Kidney (tissue), 14 donors: ENCODE data around the gene METTL24. TPM values are rescaled to one million over a fixed set of nuclear protein-coding genes. Genes with fewer than 3 reads are reported as not detected.

Experiments used
- DNase-seq, 5 donors: peaks; one replicate each; pipeline ENCODE4 v3.0.0-alpha.2; 2013 to 2020
- FAIRE-seq: peaks from 2 replicates; lab custom pipeline; 2012; peaks lifted over from hg19 to GRCh38; lab: Jason Lieb, UNC
- H3K27ac ChIP-seq, 2 donors: one replicate each; pipeline ENCODE4 v1.7.0; 2013; ENCODE audit warnings: low read depth in 2 of 2, low read length in 2 of 2, inconsistent platforms in 1 of 2
- H3K27me3 ChIP-seq: one replicate; pipeline ENCODE4 v1.7.1; 2013; ENCODE audit warnings: low read length, inconsistent platforms; ENCODE audit not compliant: control insufficient read depth, insufficient read depth
- H3K36me3 ChIP-seq, 3 donors: one replicate each; pipeline versions ENCODE4 v1.7.0 to v1.7.1; 2013; ENCODE audit warnings: low read length in 3 of 3, control low read depth in 1 of 3, inconsistent platforms in 1 of 3; ENCODE audit not compliant: insufficient read depth in 3 of 3, control insufficient read depth in 2 of 3
- H3K4me1 ChIP-seq, 3 donors: one replicate each; pipeline versions ENCODE4 v1.7.0 to v1.7.1; 2013; ENCODE audit warnings: low read length in 3 of 3, inconsistent platforms in 1 of 3, low read depth in 1 of 3; ENCODE audit not compliant: control insufficient read depth in 2 of 3, insufficient read depth in 2 of 3
- H3K4me3 ChIP-seq, 3 donors: one replicate each; pipeline versions ENCODE4 v1.7.0 to v1.8.1; 2013; ENCODE audit warnings: low read length in 3 of 3, control low read depth in 1 of 3, inconsistent platforms in 1 of 3
- H3K9ac ChIP-seq, 3 donors: one replicate each; pipeline versions ENCODE4 v1.7.0 to v1.7.1; 2013; ENCODE audit warnings: low read length in 3 of 3, control low read depth in 1 of 3, inconsistent platforms in 1 of 3
- H3K9me3 ChIP-seq, 3 donors: one replicate each; pipeline versions ENCODE4 v1.7.0 to v1.7.1; 2013; ENCODE audit warnings: low read length in 3 of 3, control low read depth in 1 of 3, inconsistent platforms in 1 of 3; ENCODE audit not compliant: control insufficient read depth in 2 of 3, insufficient read depth in 1 of 3
- intact Hi-C: fragments of 100-400 bp; cut with DNase I; formaldehyde crosslinking; loops from one replicate; pipeline ENCODE4 v1.11.1; 2022
- polyA plus RNA-seq: library from polyadenylated mRNA; stranded (reverse); fragments of 350-450 nt; fragmentation: Illumina TruSeq; extraction: RNeasy Lipid Tissue Mini Kit (QIAGEN cat#74804); gene quantifications from one replicate; pipeline ENCODE4 v1.2.3, GENCODE V29; 2014; ENCODE audit warnings: low read depth, low replicate concordance; ENCODE audit not compliant: insufficient read depth
- total RNA-seq: library from RNA; stranded (reverse); fragmentation: NEBNext Ultra II Directional; extraction: Animal tissue kit (Norgen Biotek cat#: 25700); gene quantifications from one replicate; pipeline ENCODE4 v1.2.1, GENCODE V29; 2021
- TF ChIP-seq, protein P1 (sequence below): IDR thresholded peaks from 3 replicates; pipeline ENCODE4 v1.5.1; 2012; ENCODE audit warnings: mild to moderate bottlenecking, moderate library complexity, borderline replicate concordance; ENCODE audit not compliant: insufficient read depth; ENCODE audit errors: extremely low read depth
- donor health status: control.
- donor health status: control.
- donor health status: control.
- donor health status: control.
- donor health status: control.
- donor health status: DM: yes; HTN: yes; CAD: no.
- donor health status: Normal renal cell carcinoma (clear cell type).

Gene METTL24
- total and polyA plus RNA-seq, 2 donors from 2014 or later, result 1.4 to 3.5 TPM

DNA sequence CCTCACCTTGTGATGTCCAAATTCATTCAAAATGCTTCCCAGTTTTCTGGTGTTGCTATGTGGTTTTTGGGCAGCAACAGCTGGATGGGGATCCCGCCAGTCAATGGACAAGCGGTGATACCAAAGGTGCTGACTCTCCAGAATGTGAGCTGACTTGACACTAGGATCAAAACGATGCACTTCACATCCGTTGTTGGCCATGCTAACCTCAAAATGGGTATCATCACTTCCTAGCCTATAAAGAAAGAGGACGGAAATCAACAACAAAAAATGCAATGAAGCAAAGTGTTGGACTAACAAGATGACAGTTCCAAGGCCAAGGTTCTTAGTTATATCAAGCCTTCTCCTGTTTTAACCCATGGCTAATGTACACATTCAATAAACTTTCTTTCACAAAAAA lies 59.2 kb downstream of the METTL24 start:
- no peaks in the 10 kb centered on the region for H3K4me1 ChIP-seq
- intact Hi-C loops, result no loop called here
- TF ChIP-seq, protein P1, sequence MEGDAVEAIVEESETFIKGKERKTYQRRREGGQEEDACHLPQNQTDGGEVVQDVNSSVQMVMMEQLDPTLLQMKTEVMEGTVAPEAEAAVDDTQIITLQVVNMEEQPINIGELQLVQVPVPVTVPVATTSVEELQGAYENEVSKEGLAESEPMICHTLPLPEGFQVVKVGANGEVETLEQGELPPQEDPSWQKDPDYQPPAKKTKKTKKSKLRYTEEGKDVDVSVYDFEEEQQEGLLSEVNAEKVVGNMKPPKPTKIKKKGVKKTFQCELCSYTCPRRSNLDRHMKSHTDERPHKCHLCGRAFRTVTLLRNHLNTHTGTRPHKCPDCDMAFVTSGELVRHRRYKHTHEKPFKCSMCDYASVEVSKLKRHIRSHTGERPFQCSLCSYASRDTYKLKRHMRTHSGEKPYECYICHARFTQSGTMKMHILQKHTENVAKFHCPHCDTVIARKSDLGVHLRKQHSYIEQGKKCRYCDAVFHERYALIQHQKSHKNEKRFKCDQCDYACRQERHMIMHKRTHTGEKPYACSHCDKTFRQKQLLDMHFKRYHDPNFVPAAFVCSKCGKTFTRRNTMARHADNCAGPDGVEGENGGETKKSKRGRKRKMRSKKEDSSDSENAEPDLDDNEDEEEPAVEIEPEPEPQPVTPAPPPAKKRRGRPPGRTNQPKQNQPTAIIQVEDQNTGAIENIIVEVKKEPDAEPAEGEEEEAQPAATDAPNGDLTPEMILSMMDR, result no peak
- no peak overlapping the region for H3K4me3 ChIP-seq
- no peak overlapping the region for H3K9ac ChIP-seq
- H3K9me3 ChIP-seq, result no peaks in the 10 kb centered on the region
- FAIRE-seq, result no peak
- H3K27me3 ChIP-seq, result no peaks in the 10 kb centered on the region
- no peak for DNase-seq
- H3K36me3 ChIP-seq, result no peaks in the 10 kb centered on the region
- no peak overlapping the region for H3K27ac ChIP-seq

GRCh38 chr6:110298411-110298810 lies 59.7 kb downstream of the METTL24 start:
- Histone ChIP-seq H3K9me3 (no peaks in the 10 kb centered on the region), H3K4me1 (no peaks in the 10 kb centered on the region), H3K4me3 (no peak overlapping the region), H3K27ac (no peak overlapping the region), H3K27me3 (no peaks in the 10 kb centered on the region), H3K36me3 (no peaks in the 10 kb centered on the region), H3K9ac (no peak overlapping the region)
- TF ChIP-seq, protein P1, result no peak
- FAIRE-seq, result no peak
- intact Hi-C loops, result no loop called here
- no peak for DNase-seq

DNA sequence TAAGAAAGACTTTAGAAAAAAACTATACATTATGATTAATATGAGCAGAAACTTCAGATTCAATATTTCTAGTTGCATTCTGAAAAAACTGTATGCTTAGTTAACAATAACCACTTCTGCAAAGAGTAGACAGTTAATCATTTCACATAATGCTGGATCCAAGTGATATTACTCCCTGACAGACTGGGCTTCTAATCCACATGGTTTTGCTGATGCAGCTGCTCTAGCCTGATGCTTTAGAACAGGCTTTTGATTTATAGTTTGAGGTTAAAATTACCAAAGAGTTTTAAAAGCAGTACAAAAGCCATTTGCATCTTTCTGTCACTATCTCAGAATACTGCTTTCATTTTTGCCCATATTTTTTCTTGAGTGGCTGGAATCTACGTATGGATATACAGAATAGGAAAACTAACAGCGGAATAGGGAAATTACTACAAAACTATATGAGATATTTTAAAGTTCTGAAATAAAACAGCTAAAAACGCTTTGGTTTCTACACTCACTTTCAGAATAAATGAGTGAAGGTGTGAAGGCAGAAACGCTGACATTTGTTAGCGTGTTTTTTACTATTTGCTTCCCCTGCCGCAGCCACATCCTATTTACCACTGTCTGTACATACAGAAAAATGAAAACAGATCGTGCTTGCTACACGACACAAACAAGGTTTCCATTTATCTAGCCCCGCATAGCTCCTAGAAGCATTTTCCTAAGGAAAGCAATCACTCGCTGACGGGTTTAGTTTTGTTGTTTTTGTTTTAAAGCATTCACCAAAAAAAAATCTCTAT lies 61.7 kb downstream of the METTL24 start:
- TF ChIP-seq, protein P1, result no peak
- Histone ChIP-seq H3K9me3 (no peaks in the 10 kb centered on the region), H3K36me3 (no peaks in the 10 kb centered on the region), H3K27ac (no peak overlapping the region), H3K27me3 (no peaks in the 10 kb centered on the region), H3K4me3 (peak overlapping the region in 1 of 3 donors; percentile 31), H3K4me1 (no peaks in the 10 kb centered on the region), H3K9ac (peak overlapping the region in 1 of 3 donors; percentile 6)
- intact Hi-C loops, result no loop called here
- DNase-seq, result peak in 2 of 5 donors; percentile 35 to 79
- no peak for FAIRE-seq
